ENCODE results near the gene HLX.

Gene HLX

GRCh38 chr1:220928320-220928719 lies 49.1 kb downstream of the HLX start:
- H3K79me1 ChIP-seq (ENCODE audit: low read length) = no peaks in the 10 kb centered on the region
- H3K79me2 ChIP-seq (ENCODE audit: control insufficient read depth, insufficient read depth, low read length) = no peaks in the 10 kb centered on the region
- H3K27me3 ChIP-seq (ENCODE audit: insufficient read depth, low read length, poor library complexity) = no peaks in the 10 kb centered on the region
- H3K4ac ChIP-seq (ENCODE audit: low read depth, low read length) = no peak overlapping the region
- no peaks in the 10 kb centered on the region for H3K36me3 ChIP-seq (ENCODE audit: control insufficient read depth, insufficient read depth, low read length)
- no peak overlapping the region for H2BK5ac ChIP-seq (ENCODE audit: low read length)
- H3K9ac ChIP-seq (ENCODE audit: low read length) = no peak overlapping the region
- no CpG with 5 or more reads among the region's 1 CpG for WGBS (ENCODE audit: extremely low coverage, insufficient coverage, low lambda C conversion rate)
- H2AK5ac ChIP-seq (ENCODE audit: low read length) = no peak overlapping the region
- H3K4me1 ChIP-seq (ENCODE audit: control insufficient read depth, low read depth, low read length) = no peaks in the 10 kb centered on the region
- H3K18ac ChIP-seq (ENCODE audit: low read length) = no peak overlapping the region
- no peak for DNase-seq
- no peak overlapping the region for H3K4me2 ChIP-seq (ENCODE audit: low read length)
- no peak overlapping the region for H3K56ac ChIP-seq (ENCODE audit: low read length)
- H3K27ac ChIP-seq (ENCODE audit: low read depth, low read length) = no peak overlapping the region
- H2BK15ac ChIP-seq (replicated peaks; ENCODE audit: low read depth) = no peak overlapping the region
- no peak overlapping the region for H3K4me3 ChIP-seq (ENCODE audit: low read length)
- no peak overlapping the region for H2BK120ac ChIP-seq (ENCODE audit: low read depth, low read length)
- H3K23ac ChIP-seq (ENCODE audit: low read length) = no peak overlapping the region
- no peak overlapping the region for H4K5ac ChIP-seq (ENCODE audit: low read length)
- no peak overlapping the region for H4K8ac ChIP-seq (ENCODE audit: low read depth, low read length)

- H2BK120ac ChIP-seq (ENCODE audit: low read depth, low read length) = no peak overlapping the region
- no peaks in the 10 kb centered on the region for H3K79me1 ChIP-seq (ENCODE audit: low read length)
- no peak for DNase-seq
- no peaks in the 10 kb centered on the region for H3K79me2 ChIP-seq (ENCODE audit: control insufficient read depth, insufficient read depth, low read length)
- no peak overlapping the region for H3K56ac ChIP-seq (ENCODE audit: low read length)
- WGBS (ENCODE audit: extremely low coverage, insufficient coverage, low lambda C conversion rate) = no CpG with 5 or more reads among the region's 5 CpGs
- no peak overlapping the region for H3K18ac ChIP-seq (ENCODE audit: low read length)
- no peak overlapping the region for H3K4me3 ChIP-seq (ENCODE audit: low read length)
- no peaks in the 10 kb centered on the region for H3K36me3 ChIP-seq (ENCODE audit: control insufficient read depth, insufficient read depth, low read length)
- no peak overlapping the region for H2BK15ac ChIP-seq (replicated peaks; ENCODE audit: low read depth)
- H4K5ac ChIP-seq (ENCODE audit: low read length) = no peak overlapping the region
- no peak overlapping the region for H2BK5ac ChIP-seq (ENCODE audit: low read length)
- H3K9ac ChIP-seq (ENCODE audit: low read length) = no peak overlapping the region
- no peak overlapping the region for H4K8ac ChIP-seq (ENCODE audit: low read depth, low read length)
- no peak overlapping the region for H2AK5ac ChIP-seq (ENCODE audit: low read length)
- H3K4me2 ChIP-seq (ENCODE audit: low read length) = no peak overlapping the region
- H3K23ac ChIP-seq (ENCODE audit: low read length) = no peak overlapping the region
- no peaks in the 10 kb centered on the region for H3K27me3 ChIP-seq (ENCODE audit: insufficient read depth, low read length, poor library complexity)
- no peaks in the 10 kb centered on the region for H3K4me1 ChIP-seq (ENCODE audit: control insufficient read depth, low read depth, low read length)
- no peak overlapping the region for H3K27ac ChIP-seq (ENCODE audit: low read depth, low read length)
- H3K4ac ChIP-seq (ENCODE audit: low read depth, low read length) = no peak overlapping the region
These were observed 49.6 kb downstream of the HLX start for GRCh38 chr1:220928725-220929300.

GRCh38 chr1:220929304-220929703 lies 50.1 kb downstream of the HLX start:
- Histone ChIP-seq H4K5ac (ENCODE audit: low read length) (no peak overlapping the region), H3K9ac (ENCODE audit: low read length) (no peak overlapping the region), H4K8ac (ENCODE audit: low read depth, low read length) (no peak overlapping the region), H2BK5ac (ENCODE audit: low read length) (no peak overlapping the region), H2AK5ac (ENCODE audit: low read length) (no peak overlapping the region), H3K79me1 (ENCODE audit: low read length) (no peaks in the 10 kb centered on the region), H2BK120ac (ENCODE audit: low read depth, low read length) (no peak overlapping the region), H3K36me3 (ENCODE audit: control insufficient read depth, insufficient read depth, low read length) (no peaks in the 10 kb centered on the region), H3K27me3 (ENCODE audit: insufficient read depth, low read length, poor library complexity) (no peaks in the 10 kb centered on the region), H3K27ac (ENCODE audit: low read depth, low read length) (no peak overlapping the region), H3K79me2 (ENCODE audit: control insufficient read depth, insufficient read depth, low read length) (no peaks in the 10 kb centered on the region), H3K4ac (ENCODE audit: low read depth, low read length) (no peak overlapping the region), H3K56ac (ENCODE audit: low read length) (no peak overlapping the region), H3K4me1 (ENCODE audit: control insufficient read depth, low read depth, low read length) (no peaks in the 10 kb centered on the region), H3K4me3 (ENCODE audit: low read length) (no peak overlapping the region), H3K23ac (ENCODE audit: low read length) (no peak overlapping the region), H2BK15ac (replicated peaks; ENCODE audit: low read depth) (no peak overlapping the region), H3K18ac (ENCODE audit: low read length) (no peak overlapping the region), H3K4me2 (ENCODE audit: low read length) (no peak overlapping the region)
- no CpG with 5 or more reads among the region's 1 CpG for WGBS (ENCODE audit: extremely low coverage, insufficient coverage, low lambda C conversion rate)
- no peak for DNase-seq

All from mesendoderm (in vitro differentiated cells).